ENCODE measurements around the gene PHC3.

PHC3 gene

GRCh38 chr3:170059447-170059846 lies 122.1 kb downstream of the PHC3 start:
- TF ChIP-seq POLR2AphosphoS5 (IDR thresholded peaks at IDR 0.05; ENCODE audit: low read depth, low read length) (no peak), REST (IDR thresholded peaks at IDR 0.05; ENCODE audit: insufficient read depth in 1 of 2, low read depth in 2 of 2, low read length in 2 of 2) (no peak), TAF1 (IDR thresholded peaks at IDR 0.05; ENCODE audit: borderline replicate concordance, insufficient read depth, low read length) (no peak), FOXP2 (optimal IDR thresholded peaks at IDR 0.05; ENCODE audit: borderline replicate concordance, extremely low read depth, extremely low read length, insufficient read depth) (no peak), SIN3A (IDR thresholded peaks at IDR 0.05; ENCODE audit: borderline replicate concordance, insufficient read depth, low read length) (no peak)

- TF ChIP-seq REST (IDR thresholded peaks at IDR 0.05; ENCODE audit: insufficient read depth in 1 of 2, low read depth in 2 of 2, low read length in 2 of 2) = no peak
Measured at GRCh38 chr3:170058127-170058526, 123.4 kb downstream of the PHC3 start.

- no peak for TF ChIP-seq FOXP2 (optimal IDR thresholded peaks at IDR 0.05; ENCODE audit: borderline replicate concordance, extremely low read depth, extremely low read length, insufficient read depth)
- no peak for TF ChIP-seq POLR2AphosphoS5 (IDR thresholded peaks at IDR 0.05; ENCODE audit: low read depth, low read length)
- no peak for TF ChIP-seq TAF1 (IDR thresholded peaks at IDR 0.05; ENCODE audit: borderline replicate concordance, insufficient read depth, low read length)
- no peak for TF ChIP-seq SIN3A (IDR thresholded peaks at IDR 0.05; ENCODE audit: borderline replicate concordance, insufficient read depth, low read length)
- TF ChIP-seq REST (IDR thresholded peaks at IDR 0.05; ENCODE audit: insufficient read depth in 1 of 2, low read depth in 2 of 2, low read length in 2 of 2) = no peak
Measured at GRCh38 chr3:170057550-170057949, 124.0 kb downstream of the PHC3 start.

GRCh38 chr3:170056710-170057454 lies 124.7 kb downstream of the PHC3 start:
- no peak for TF ChIP-seq FOXP2 (optimal IDR thresholded peaks at IDR 0.05; ENCODE audit: borderline replicate concordance, extremely low read depth, extremely low read length, insufficient read depth)
- no peak for TF ChIP-seq REST (IDR thresholded peaks at IDR 0.05; ENCODE audit: insufficient read depth in 1 of 2, low read depth in 2 of 2, low read length in 2 of 2)
- no peak for TF ChIP-seq TAF1 (IDR thresholded peaks at IDR 0.05; ENCODE audit: borderline replicate concordance, insufficient read depth, low read length)
- TF ChIP-seq SIN3A (IDR thresholded peaks at IDR 0.05; ENCODE audit: borderline replicate concordance, insufficient read depth, low read length) = no peak
- TF ChIP-seq POLR2AphosphoS5 (IDR thresholded peaks at IDR 0.05; ENCODE audit: low read depth, low read length) = no peak

GRCh38 chr3:170055209-170055608 lies 126.3 kb downstream of the PHC3 start:
- TF ChIP-seq POLR2AphosphoS5 (IDR thresholded peaks at IDR 0.05; ENCODE audit: low read depth, low read length) (no peak), SIN3A (IDR thresholded peaks at IDR 0.05; ENCODE audit: borderline replicate concordance, insufficient read depth, low read length) (no peak), TAF1 (IDR thresholded peaks at IDR 0.05; ENCODE audit: borderline replicate concordance, insufficient read depth, low read length) (no peak), REST (IDR thresholded peaks at IDR 0.05; ENCODE audit: insufficient read depth in 1 of 2, low read depth in 2 of 2, low read length in 2 of 2) (no peak), FOXP2 (optimal IDR thresholded peaks at IDR 0.05; ENCODE audit: borderline replicate concordance, extremely low read depth, extremely low read length, insufficient read depth) (no peak)
